PC-9 (cell line): ENCODE results near the gene RNF5.

Source experiments
- CTCF ChIP-seq: fragments of 200-600 bp; sonication (generic); conservative IDR thresholded peaks from 2 replicates; pipeline ENCODE4 v1.6.1; 2017; ENCODE audit warnings: mixed run types, antibody characterized with exemption, mild to moderate bottlenecking, moderate library complexity
- EZH2 ChIP-seq: fragments of 200-600 bp; sonication (generic); IDR thresholded peaks from 2 replicates; pipeline ENCODE4 v1.8.0; 2017; ENCODE audit warnings: antibody characterized with exemption, low read depth

- TF ChIP-seq CTCF (peak; percentile 70), EZH2 (no peak)
Measured at GRCh38 chr6:32154514-32155161, 23.6 kb upstream of the RNF5 start.
